GM19193 (cell line): Measurements from ENCODE around the gene CMIP.

Experiments used
- POLR2A ChIP-seq: IDR thresholded peaks from 4 replicates; pipeline ENCODE4 v1.6.1; 2011; ENCODE audit not compliant: insufficient read depth, insufficient read length; ENCODE audit errors: extremely low read depth

CMIP gene

DNA sequence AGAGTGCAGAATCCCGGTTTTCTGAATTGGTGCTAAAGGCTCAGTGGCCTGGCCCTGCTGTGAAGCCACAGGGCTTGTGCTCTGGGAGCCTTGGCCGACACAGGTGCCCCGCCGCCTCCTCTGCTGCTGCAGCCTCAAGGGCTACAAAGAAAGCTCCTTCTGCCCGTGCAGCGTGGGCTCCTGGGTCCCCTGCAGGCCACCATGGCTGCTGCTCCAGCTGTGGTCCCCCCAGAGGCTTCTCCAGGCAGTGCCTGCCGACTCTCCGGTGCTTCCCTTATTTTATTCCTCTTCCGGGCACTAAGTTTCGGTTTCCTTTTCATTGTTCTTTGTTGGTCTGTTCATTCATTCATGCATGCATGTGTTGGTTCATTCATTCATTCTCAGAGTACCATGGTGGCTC is 53.1 kb downstream of the CMIP start:
- no peak for TF ChIP-seq POLR2A

DNA sequence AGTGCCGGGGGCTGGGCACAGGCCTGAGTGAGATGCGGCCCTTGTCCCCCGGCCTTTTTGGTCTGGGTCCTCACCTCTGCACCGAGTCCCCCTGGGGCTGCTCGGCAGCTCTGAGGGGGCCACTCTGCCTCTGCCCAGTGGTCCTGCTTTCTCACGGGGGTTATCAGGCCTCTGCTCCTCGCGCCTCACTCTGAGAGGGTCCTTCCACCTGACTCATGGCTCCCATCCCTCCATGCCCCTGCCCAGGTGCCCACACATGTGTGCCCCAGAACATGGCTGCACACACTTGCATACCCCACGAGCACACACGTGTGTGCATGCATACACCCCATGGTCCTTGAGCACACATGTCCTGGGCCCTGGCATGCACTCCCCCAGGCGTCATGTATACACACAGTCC is 53.7 kb downstream of the CMIP start:
- TF ChIP-seq POLR2A: no peak

DNA sequence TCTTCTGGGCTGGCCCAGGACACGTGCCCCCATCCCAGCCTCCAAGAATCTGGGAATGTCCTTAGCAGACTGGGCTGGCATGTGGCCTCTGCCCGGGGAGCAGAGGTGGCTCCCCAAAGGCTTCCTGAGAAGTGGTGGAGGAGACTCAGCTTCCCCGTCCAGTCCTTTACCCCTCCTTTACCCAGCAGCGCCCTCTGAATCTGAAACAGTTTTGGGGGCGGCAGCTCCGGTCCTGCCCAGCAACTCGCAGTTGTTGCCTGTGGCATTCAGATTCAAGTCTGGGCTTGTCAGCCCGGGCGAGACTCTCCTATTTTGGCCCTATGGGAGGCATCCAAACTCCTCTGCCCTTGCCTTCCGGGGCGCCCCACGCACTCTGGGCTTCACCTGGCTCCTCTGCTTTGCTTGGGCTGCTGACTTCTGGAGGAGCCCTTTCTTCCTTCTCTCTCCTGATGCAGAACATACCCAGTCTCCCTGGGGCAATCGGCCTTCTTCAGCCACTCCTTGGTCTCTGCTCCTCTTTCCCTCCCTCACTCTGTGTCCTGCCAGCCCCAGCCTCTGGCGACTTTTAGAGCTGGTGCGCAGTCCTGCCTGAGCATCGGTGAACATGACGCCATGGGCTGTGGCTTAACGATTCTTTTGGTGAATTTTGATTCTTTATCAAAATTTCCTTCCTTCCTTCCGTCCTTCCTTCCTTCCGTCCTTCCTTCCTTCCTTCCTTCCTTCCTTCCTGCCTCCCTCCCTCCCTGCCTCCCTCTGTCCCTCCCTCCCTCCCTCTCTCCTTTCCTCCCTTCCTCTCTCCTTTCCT is 55.2 kb downstream of the CMIP start:
- no peak for TF ChIP-seq POLR2A

DNA sequence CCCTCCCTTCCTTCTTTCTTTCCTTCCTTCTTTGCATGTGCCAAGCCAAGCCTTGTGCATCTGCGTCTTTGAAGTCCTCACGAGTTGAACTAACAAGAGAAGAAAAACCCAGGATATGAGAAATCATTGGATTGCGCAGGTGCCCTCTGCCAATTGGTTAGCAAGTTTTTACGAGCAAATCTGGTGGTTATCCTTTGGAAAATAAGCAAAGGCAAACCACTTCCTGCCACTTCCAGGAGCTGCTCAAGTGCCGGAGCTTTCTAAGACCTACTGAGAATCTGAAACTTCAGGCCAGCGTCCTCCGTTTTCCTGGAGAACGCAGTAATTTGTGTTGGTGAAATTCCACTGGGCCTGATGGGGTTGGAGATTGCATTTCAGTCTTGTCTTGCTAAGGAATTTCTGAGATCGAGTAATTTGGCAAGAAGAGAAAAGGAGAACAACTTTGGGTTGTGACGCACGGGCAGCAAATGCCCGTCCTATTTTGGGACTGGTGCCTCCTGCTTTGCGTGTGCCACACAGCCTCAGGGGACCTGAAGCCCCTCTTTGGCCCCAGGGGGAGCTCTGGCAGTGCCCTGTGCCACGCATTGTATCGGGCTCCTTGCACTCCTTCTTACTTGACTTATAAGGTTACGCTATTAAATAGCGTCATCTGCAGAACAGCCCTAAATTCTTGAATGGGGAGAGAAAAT is 56.4 kb downstream of the CMIP start:
- TF ChIP-seq POLR2A: no peak

DNA sequence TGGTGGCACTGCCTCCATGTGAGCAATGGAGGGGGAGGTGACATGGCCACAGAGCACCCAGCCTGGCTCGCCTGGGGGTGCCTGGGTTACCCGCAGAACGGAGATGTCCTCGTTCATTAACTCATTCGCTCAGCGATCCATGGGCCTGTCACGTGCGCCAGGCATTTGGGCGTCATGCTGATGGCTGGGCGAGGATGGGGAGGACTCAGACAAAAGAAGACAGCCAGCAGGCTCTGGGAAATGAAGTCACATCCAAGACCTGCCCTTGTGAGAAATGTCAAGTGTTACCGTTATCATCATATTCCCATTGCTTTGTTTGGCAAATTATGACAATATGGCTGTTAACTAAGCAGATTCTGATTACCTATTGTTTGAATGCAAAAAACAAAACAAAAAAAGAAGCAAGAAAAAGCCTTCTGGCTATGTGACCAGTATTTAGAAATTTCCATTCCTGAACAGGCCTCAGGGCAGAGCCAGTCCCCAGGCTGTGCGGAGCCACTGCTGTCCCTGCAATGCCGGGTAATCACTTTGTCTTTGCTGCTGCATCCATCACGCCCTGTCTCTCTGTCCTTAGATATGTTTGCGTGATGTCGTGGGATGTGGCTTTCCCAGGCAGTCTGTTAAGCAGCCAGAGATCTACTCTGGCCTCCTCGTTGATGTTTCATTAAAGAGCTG is 57.9 kb downstream of the CMIP start:
- TF ChIP-seq POLR2A: no peak

DNA sequence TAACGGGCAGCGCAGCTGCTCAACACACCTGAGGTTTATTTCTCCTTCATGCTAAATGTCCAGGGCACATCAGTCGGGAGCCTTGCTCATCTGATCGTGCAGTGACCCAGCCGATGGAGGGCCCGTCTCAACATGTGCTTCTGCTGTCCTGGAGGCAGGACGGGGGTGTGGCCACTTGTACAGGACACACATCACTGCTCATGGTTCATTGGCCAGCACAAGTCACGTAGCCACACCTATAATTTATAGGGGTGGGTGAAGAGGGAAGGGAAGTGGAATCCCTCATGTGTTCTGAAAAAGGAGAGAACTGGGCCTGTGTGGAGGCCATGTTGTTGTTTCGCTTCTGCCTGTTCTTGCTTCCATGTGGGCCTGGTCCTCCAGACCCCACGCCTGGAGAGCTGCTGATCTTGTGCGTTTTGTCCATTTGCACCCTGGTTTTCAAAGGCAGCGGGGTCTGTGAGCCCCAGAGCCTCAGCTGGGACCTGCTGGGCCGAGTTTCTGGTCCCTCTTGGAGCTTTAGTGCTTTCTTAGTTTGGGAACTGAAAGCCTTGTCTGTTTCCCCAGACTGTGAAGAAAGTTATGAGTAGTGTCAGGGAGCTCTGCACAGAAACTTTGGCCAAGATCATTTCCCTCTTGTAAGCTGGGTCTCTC is 60.5 kb downstream of the CMIP start:
- TF ChIP-seq POLR2A: no peak

DNA sequence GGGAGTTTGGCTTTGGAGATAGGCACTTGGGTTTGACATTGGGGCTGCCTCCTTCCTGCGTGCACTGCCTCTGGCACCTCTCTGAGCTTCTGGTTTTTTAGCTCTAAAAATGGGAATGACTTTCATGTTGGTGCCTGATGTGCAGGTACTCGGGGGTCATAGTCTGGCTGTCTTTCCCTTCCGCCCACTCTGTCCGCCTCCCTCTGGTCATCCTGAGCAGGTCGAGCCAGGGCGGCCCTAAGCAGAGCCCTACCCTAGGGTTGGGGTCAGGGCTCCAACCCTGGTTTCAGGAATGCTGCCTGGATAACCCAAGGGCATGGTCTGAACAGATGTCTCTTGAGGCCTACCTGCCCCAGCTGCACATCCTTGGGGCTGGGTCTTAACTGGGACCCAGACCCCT is 64.8 kb downstream of the CMIP start:
- TF ChIP-seq POLR2A: no peak

DNA sequence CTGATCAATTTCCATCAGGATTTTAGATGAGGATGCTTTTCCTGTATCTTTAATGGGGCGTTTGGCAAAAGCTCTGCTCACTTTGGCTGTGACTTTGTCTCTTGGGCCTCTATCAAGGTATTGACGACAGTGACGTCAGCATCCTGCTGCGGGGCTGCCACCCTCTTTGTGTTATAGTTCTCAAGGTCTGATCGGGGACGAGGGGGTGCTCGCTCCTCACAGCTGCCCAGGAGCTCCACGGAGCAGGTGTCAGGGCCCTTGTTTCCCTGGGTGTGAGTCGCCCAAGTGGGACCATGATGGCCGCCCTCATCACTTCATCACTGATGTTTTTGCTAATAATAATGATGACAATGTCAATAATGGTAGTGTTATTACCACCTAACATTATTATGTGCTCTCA is 65.4 kb downstream of the CMIP start:
- no peak for TF ChIP-seq POLR2A

DNA sequence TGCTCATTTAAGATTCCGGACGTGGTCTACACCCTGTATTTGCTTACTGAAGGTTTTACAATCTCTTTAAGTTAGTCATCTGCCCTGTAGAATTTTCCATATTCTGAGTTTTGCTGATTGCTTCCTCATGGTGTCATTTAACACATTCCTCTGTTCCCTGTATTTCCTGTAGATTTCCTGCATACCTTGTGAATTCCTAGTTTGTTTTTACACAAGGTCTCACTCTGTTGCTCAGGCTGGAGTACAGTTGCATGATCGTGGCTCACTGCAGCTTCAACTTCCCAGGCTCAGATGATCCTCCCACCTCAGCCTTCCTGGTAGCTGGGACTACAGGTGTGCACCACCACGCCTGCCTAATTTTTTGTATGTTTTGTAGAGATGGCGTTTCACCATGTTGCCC is 66.8 kb downstream of the CMIP start:
- no peak for TF ChIP-seq POLR2A

DNA sequence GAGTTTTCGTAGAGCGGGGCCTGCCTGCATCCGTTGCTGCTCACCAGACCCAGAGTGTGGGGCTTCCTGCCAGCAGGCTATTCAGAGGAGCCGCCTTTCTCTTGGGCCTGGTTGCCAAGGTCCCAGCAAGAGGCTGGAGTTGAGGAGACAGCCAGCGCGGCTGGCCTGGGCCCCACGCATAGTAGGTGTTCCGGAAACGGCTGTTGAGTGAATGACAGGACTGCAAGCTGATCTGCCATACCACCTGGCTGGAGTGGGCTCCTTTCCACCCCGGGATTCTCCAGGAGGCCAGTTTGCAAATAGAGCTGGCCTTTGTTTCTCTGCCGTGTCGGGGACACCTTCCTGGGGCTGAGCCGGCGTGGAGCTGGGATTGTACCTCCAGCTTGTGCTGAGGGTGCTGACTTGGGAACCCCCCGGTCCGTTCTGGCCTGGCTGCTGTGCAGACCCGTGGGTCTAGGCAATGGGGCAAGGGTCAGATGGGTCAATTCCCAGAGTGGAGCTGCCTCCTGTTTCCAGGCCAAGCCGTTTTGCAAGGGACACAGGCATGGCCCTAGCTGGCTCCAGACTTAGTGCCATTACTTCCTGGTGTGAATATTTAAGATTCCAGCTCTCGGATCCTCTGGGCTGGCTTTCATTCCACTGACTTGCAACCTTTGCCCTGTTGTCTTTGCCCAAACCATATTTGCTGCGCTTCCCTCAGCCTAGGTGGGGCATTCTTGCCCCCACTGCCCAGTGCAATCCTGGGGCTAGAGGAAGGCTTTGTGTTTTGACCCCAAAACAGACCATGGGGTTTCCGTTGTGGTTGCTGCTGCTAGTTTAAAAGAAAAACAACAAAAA is 68.8 kb downstream of the CMIP start:
- TF ChIP-seq POLR2A: no peak

DNA sequence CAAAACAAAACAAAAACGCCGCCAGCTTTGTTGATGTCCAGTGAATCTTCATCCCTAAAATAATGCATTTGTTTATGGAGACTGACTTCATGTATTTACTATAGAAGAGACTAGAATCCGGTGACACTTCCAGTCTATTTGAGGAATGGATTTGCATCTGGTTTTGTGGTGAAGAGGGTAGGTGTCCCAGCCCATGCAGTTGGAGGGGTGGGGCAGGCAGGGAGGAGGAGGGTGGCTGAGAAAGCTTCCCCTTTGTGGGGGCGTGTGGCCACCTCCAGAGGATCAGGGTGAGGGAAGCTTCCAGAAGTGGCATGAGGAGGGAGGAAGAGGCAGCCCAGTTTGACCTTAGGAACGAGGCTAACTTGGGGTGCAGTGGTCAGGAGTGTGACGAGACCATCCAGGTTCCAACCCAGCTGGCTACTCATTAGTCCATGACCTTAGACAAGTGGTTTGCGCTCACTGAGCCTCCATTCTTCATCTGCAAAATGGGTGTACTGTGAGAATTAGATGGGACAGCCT is 69.5 kb downstream of the CMIP start:
- no peak for TF ChIP-seq POLR2A

DNA sequence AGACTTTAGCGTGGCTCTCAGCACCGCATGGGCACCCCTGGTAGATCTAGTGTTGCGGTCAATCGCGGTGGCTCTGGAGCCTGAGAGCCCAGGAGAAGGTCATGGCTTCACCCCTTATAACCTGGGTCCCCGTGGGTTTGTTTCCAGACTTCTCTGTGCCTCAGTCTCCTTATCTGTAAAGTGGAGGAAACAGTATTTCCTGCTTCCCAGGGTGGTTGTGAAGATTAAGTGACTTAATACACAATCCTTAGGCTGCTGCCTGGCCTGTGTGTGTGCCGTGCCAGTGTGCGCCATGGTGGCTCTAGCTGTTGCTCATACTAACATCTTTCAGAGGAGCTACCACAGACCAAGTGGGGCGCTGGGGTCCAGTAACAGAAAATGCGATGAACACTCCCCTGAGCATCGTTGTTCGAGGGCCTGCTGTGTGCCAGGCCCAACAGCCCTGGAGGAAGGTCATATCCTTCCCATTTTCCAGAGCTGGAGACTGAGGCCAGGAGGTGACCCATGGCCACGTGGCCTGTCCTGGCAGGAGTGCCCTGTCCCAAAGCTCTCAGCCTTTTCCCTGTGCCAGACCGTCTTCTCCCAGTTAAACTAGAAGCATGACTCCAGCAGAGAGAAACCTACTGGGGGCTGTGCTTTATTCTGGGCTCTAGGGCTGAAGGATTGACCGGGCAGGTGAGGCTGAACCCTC is 70.1 kb downstream of the CMIP start:
- TF ChIP-seq POLR2A: no peak

DNA sequence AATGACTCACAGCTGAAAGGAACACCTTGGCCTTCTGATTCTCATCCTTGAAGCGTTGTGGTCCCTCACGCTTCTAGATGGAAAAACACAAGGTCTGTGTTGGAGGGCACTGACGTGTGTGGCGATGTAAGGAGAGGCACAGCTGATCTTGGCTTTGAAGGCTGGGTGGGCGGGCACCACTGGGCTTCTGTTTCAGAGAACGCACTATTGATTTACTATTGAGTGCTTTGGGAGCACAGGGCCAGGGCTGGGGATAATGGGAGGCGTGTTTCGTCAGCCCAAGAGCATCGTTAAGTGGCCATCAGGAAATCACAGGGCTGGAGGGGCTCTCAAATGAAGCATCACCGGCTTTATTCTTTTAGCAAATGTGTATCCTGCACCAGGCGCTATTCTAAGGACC is 70.7 kb downstream of the CMIP start:
- no peak for TF ChIP-seq POLR2A

DNA sequence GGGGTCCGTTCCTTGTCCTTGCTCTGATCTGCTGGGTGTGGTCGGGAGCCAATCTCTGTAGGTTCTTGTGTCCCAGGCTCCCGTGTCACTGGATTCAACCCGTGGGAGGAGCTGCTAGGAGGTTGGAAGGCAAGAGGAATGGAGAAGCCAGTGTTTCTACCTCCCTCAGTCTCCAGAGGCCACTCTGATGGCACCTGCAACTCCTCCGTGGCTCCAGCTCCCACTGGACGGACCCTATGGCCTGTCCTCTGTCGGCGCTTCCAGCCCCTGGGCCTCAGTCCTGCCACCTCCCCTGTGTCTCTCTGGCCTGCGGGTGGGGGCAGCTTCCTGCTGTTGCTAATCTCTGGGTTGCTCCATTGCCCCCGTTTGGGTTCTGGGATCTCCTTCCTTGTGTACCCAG is 71.1 kb downstream of the CMIP start:
- TF ChIP-seq POLR2A: no peak
